HEK293T (cell line): ENCODE measurements around the gene SIGLEC6.

Source experiments
- ARNT ChIP-seq: fragments of 450-650 bp; IDR thresholded peaks from 2 replicates; pipeline ENCODE4 v1.6.1; 2017; ENCODE audit warnings: mild to moderate bottlenecking
- BHLHE40 ChIP-seq: fragments of 450-650 bp; IDR thresholded peaks from 2 replicates; pipeline ENCODE4 v1.6.1; 2016; ENCODE audit warnings: mild to moderate bottlenecking, moderate library complexity, borderline replicate concordance
- CTBP1 ChIP-seq: fragments of 450-650 bp; IDR thresholded peaks from 2 replicates; pipeline ENCODE4 v1.6.1; 2016; ENCODE audit warnings: borderline replicate concordance
- FOXM1 ChIP-seq: fragments of 450-650 bp; IDR thresholded peaks from 2 replicates; pipeline ENCODE4 v1.6.1; 2017; ENCODE audit warnings: mild to moderate bottlenecking, borderline replicate concordance
- SP1 ChIP-seq: fragments of 450-650 bp; IDR thresholded peaks from 2 replicates; pipeline ENCODE4 v1.6.1; 2017
- SUZ12 ChIP-seq: fragments of 450-650 bp; IDR thresholded peaks from 2 replicates; pipeline ENCODE4 v1.6.1; 2016; ENCODE audit warnings: mild to moderate bottlenecking
- TARDBP ChIP-seq: fragments of 450-650 bp; IDR thresholded peaks from 2 replicates; pipeline ENCODE4 v1.6.1; 2016

- TF ChIP-seq SUZ12 (no peak), TARDBP (no peak), BHLHE40 (no peak), SP1 (no peak), FOXM1 (no peak), CTBP1 (no peak), ARNT (no peak)
Measured at GRCh38 chr19:51570962-51571575, 39.6 kb upstream of the SIGLEC6 start, which contains the start of gene ZNF175.
